Fibroblast of villous mesenchyme (primary cell): ENCODE measurements around the gene RFC4. TPM values are rescaled to one million over a fixed set of nuclear protein-coding genes. Genes with fewer than 3 reads are reported as not detected.

ENCODE experiments used
- DNase-seq: peaks from one replicate; pipeline ENCODE4 v3.0.0-alpha.2; 2010; ENCODE audit warnings: low read depth
- H3K4me3 ChIP-seq: 2 replicates; pipeline ENCODE4 v1.5.1; 2011; ENCODE audit warnings: low read depth, mild to moderate bottlenecking, low read length
- total RNA-seq: library from RNA; depleted of rRNA; stranded (reverse); fragments of >200 nt; gene quantifications from 2 replicates; pipeline ENCODE4 v1.2.3, GENCODE V29; 2012
- TF ChIP-seq, protein P1 (sequence below): IDR thresholded peaks from 2 replicates; pipeline ENCODE4 v1.5.1; 2012; ENCODE audit warnings: low read depth, mild to moderate bottlenecking, low read length; ENCODE audit not compliant: insufficient read depth

The RFC4 gene
- total RNA-seq, 1 donor = 25.5 TPM

DNA sequence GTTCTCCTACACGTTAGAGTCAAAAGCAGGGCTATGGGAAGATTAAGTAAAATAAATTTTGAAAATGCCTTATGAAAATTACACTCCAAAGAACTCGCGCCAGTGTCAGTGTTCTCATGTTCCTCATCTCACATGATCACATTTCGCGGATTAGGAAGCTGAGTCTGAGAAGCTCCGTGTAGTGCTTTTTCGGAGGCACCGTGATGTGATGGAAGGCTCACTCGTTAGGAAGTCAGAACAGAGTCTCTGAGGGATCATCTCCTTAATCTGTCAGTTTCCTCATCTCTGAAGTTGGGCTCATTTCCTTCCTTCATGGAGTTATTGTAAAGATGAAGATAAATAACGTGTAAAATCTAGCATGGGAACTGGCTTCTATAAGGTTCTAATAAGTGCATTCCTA is 39.5 kb upstream of the RFC4 start:
- H3K4me3 ChIP-seq = no peak overlapping the region
- TF ChIP-seq, protein P1, sequence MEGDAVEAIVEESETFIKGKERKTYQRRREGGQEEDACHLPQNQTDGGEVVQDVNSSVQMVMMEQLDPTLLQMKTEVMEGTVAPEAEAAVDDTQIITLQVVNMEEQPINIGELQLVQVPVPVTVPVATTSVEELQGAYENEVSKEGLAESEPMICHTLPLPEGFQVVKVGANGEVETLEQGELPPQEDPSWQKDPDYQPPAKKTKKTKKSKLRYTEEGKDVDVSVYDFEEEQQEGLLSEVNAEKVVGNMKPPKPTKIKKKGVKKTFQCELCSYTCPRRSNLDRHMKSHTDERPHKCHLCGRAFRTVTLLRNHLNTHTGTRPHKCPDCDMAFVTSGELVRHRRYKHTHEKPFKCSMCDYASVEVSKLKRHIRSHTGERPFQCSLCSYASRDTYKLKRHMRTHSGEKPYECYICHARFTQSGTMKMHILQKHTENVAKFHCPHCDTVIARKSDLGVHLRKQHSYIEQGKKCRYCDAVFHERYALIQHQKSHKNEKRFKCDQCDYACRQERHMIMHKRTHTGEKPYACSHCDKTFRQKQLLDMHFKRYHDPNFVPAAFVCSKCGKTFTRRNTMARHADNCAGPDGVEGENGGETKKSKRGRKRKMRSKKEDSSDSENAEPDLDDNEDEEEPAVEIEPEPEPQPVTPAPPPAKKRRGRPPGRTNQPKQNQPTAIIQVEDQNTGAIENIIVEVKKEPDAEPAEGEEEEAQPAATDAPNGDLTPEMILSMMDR = no peak
- no peak for DNase-seq

DNA sequence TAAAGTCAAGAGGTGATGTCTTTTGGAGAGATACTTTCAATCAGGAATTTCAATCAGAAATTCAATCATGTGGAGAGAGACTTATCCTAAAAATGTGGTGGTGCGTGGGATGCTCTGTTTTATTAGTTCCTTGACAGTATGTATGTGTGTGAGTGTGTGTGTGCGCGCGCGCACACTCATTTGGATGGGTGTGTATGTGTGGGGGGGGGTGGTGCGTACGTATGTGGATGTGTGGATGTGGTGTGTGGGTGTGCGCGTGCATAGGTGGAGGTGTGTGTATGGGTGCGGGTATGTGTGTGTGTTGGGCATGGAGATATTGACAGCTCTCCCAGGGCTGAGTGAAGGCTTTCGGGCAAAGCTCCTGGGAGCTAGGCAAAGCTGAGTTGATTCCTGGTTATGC is 38.6 kb upstream of the RFC4 start:
- DNase-seq = no peak
- TF ChIP-seq, protein P1 = no peak
- no peak overlapping the region for H3K4me3 ChIP-seq

DNA sequence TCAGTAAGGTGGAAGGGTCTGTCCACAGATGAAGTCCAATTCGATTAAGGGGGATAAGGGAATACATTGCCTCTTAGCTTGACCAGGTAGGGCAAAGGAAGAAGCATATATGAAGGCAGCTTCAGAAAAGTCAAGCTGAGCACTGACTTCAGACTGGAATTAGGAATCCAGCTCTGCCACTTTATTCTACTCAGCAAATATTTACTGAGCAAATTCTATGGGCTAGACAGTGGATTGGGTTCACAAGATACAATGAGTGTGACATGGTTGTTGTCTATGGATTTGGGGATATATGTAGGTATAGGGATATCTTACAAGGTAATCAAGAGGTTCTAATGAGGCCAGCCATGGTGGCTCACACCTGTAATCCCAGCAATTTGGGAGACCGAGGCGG is 36.8 kb upstream of the RFC4 start:
- TF ChIP-seq, protein P1 = no peak
- no peak for DNase-seq
- H3K4me3 ChIP-seq = no peak overlapping the region

DNA sequence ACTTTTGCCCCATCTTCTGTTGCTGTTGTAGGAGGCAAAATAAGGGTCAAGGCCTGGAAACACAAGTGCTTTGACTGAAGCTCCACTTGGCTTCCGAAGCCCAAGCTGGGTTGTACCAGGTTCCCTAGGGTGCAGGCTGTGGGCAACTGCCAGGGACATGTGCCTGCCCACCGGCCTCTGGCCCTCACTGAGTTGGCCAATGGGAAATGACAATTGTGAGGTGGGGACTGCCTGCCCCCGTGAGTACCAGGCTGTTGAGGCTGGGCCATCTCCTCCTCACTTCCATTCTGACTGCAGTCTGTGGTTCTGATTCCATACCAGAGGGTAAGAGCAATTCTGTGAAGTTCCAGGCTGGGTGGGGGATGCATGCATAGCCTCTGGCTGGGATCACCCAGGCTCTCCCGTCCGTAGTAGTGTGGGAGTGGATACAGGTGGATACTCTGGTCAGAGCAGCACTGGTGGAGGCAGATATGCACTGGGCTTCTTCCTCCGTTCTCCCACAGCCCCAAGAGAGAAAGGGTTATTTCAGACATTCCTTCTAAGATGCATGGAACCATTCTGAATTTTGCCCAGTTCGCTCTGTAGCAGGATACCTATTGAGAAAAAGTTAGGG is 36.2 kb upstream of the RFC4 start, which contains the start of gene ADIPOQ:
ADIPOQ (plus strand) TSS at position 285 of the 613 bp plus-strand sequence. CDS start 10,349 bp downstream, outside the sequence.
- DNase-seq = no peak
- H3K4me3 ChIP-seq = no peak within 1 kb of the TSS
- TF ChIP-seq, protein P1 = no peak

DNA sequence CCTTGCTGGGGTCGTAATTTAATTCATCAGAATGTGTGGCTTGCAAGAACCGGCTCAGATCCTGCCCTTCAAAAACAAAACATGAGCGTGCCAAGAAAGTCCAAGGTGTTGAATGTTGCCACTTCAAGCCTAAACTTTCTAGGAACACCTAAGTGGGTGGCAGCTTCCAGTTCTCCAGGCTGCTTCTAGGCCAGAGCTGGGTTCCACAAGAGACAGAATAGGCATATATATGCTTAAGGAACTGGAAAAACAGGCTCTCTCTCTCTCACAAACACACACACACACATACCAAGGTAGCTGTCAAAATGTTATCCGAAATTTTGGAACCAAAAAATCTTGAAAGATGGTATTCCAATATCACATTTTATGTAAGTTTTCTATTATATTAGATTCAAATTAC is 35.3 kb upstream of the RFC4 start:
- H3K4me3 ChIP-seq = no peak overlapping the region
- DNase-seq = no peak
- TF ChIP-seq, protein P1 = no peak

DNA sequence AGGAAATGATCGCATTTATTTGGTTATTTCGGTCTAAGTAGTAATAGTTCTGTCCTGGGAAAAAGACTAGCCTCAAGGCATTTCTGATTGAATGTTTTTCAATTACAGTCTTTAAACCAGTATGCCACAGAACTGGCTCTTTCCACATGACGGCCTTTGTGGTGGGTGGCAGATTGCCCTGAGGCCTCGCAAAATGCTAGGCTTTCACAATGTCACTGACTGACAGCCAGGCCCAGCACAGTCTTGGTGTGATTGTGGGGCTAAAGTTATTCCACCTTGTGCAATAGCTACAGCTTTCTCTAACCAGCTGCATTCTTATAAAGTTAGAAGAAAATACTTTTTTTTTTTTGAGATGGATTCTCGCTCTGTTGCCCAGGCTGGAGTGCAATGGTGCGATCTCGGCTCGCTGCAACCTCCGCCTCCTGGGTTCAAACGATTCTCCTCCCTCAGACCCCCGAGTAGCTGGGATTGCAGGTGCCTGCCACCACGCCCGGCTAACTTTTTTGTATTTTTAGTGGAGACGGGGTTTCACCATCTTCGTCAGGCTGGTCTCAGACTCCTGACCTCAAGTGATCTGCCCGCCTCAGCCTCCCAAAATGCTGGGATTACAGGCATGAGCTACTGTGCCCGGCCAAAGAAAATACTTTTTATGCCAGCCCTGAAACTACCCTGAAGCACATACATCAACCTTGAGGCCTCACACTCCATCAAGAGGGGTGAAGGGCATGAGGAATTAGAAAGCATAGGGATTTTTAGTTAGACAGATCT is 33.8 kb upstream of the RFC4 start:
- TF ChIP-seq, protein P1 = no peak
- no peak overlapping the region for H3K4me3 ChIP-seq
- peak; percentile 48 for DNase-seq
